Esophagus squamous epithelium (tissue), 5 donors: ENCODE data around the gene GID8. TPM values are rescaled to one million over a fixed set of nuclear protein-coding genes. Genes with fewer than 3 reads are reported as not detected.

Experiments used
- DNase-seq: peaks from one replicate; lab custom pipeline; 2025; lab: John Stamatoyannopoulos, UW
- H3K27ac ChIP-seq, 4 donors: fragments of 200-600 bp; sonication (generic); one replicate each; pipeline ENCODE4 v1.5.1; 2016 to 2019; ENCODE audit warnings: mild to moderate bottlenecking in 1 of 4
- H3K27me3 ChIP-seq, 4 donors: fragments of 200-600 bp; sonication (generic); 1 replicate in 3 of 4; 2 replicates in 1 of 4; pipeline versions ENCODE4 v1.5.1 to v1.6.0; 2017 to 2021; ENCODE audit warnings: antibody characterized with exemption in 1 of 4
- H3K36me3 ChIP-seq, 3 donors: fragments of 200-600 bp; sonication (generic); one replicate each; pipeline ENCODE4 v1.5.1; 2016 to 2019
- H3K4me1 ChIP-seq, 3 donors: fragments of 200-600 bp; sonication (generic); one replicate each; pipeline ENCODE4 v1.5.1; 2017 to 2019
- H3K4me3 ChIP-seq, 4 donors: fragments of 200-600 bp; sonication (generic); 1 replicate in 3 of 4; 2 replicates in 1 of 4; pipeline ENCODE4 v1.5.1; 2016 to 2019; ENCODE audit warnings: mild to moderate bottlenecking in 2 of 4, moderate library complexity in 1 of 4
- H3K9me3 ChIP-seq, 3 donors: fragments of 200-600 bp; sonication (generic); one replicate each; pipeline ENCODE4 v1.5.1; 2016 to 2019
- CTCF ChIP-seq, 6 experiments: fragments of 450-650 bp in 4 of 6; fragments of 200-600 bp in 2 of 6; sonication (generic) in 2 of 6; IDR thresholded peaks; one replicate each; pipeline ENCODE4 v1.5.1; 2016 to 2019; ENCODE audit warnings: antibody characterized with exemption in 6 of 6, mild to moderate bottlenecking in 4 of 6, moderate library complexity in 4 of 6
- POLR2A ChIP-seq, 4 donors: fragments of 450-650 bp; IDR thresholded peaks; one replicate each; pipeline ENCODE4 v1.6.1; 2017; ENCODE audit warnings: antibody characterized with exemption in 4 of 4, mild to moderate bottlenecking in 4 of 4, moderate library complexity in 3 of 4
- WGBS, 2 donors: methylation state at CpG; one replicate each; pipeline ENCODE4 v1.1.5; 2018; 5-methylcytosine and 5-hydroxymethylcytosine counted together
- intact Hi-C: fragments of 100-400 bp; cut with DNase I; formaldehyde crosslinking; loops from one replicate; pipeline ENCODE4 v1.15.0; 2022
- total RNA-seq, 4 donors: library from RNA; depleted of rRNA; stranded (reverse); fragments of >200 nt; gene quantifications; one replicate each; pipeline ENCODE4 v1.1.0, GENCODE V29; 2016
- donor health status: DM: yes; HTN: yes; CAD: no.

GID8 gene
- total RNA-seq, 4 donors from 2014 or later: 41.0 to 51.2 (median 44.1) TPM

DNA sequence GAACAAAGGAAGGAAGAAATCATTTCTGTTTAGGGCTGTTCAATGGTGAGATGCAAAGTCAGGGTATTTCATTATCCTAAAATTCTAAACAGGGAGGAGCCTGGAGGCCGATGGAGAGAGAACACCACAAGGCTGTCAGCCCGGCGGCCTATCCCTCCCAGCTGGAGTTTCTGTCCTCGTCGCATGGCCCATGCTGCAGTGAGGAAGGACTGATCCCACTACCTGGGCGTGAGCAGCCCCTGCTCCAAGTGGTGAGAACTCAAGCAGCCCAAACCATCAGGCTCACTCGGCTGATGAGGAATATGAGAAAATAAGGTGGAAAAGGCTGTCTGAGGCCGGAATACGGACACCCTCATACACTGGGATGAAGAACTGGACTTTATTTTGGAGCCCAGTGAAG lies 42.4 kb upstream of the GID8 start:
- peaks cover 0 to 33% (median 21%) of the 10 kb centered on the region in 3 donors for H3K4me1 ChIP-seq
- H3K36me3 ChIP-seq: peaks cover 21 to 64% (median 32%) of the 10 kb centered on the region in 3 donors
- H3K4me3 ChIP-seq: no peak overlapping the region
- no peak for DNase-seq
- H3K27me3 ChIP-seq: no peaks in the 10 kb centered on the region
- no peak overlapping the region for H3K27ac ChIP-seq
- intact Hi-C loops: loop anchor here (10.0 kb wide), 1 partner anchor 109 kb away; the partner anchor contains the start of gene BHLHE23
- H3K9me3 ChIP-seq: no peaks in the 10 kb centered on the region
- 82 to 90% methylated on average over 8 of the region's 9 CpGs for WGBS, 2 donors
- TF ChIP-seq POLR2A (IDR thresholded peaks at IDR 0.05) (no peak), CTCF (IDR thresholded peaks at IDR 0.05) (no peak)

GRCh38 chr20:62896526-62896925 lies 41.4 kb upstream of the GID8 start:
- Histone ChIP-seq H3K4me3 (no peak overlapping the region), H3K27me3 (no peaks in the 10 kb centered on the region), H3K4me1 (peaks cover 0 to 43% (median 22%) of the 10 kb centered on the region in 3 donors), H3K27ac (no peak overlapping the region), H3K36me3 (peaks cover 13 to 62% (median 23%) of the 10 kb centered on the region in 3 donors), H3K9me3 (no peaks in the 10 kb centered on the region)
- TF ChIP-seq POLR2A (IDR thresholded peaks at IDR 0.05): no peak
- TF ChIP-seq CTCF (IDR thresholded peaks at IDR 0.05): no peak
- intact Hi-C loops: loop anchor here (10.0 kb wide), 1 partner anchor 108 kb away; the partner anchor contains the start of gene BHLHE23
- WGBS, 2 donors: 88 to 98% methylated on average over 8 to 9 of the region's 16 CpGs
- DNase-seq: no peak

GRCh38 chr20:62897666-62898065 lies 40.3 kb upstream of the GID8 start:
- Histone ChIP-seq H3K27me3 (no peaks in the 10 kb centered on the region), H3K4me1 (peaks cover 0 to 45% (median 22%) of the 10 kb centered on the region in 3 donors), H3K36me3 (peaks cover 8 to 62% (median 15%) of the 10 kb centered on the region in 3 donors), H3K27ac (no peak overlapping the region), H3K4me3 (no peak overlapping the region), H3K9me3 (no peaks in the 10 kb centered on the region)
- TF ChIP-seq CTCF (IDR thresholded peaks at IDR 0.05) (no peak), POLR2A (IDR thresholded peaks at IDR 0.05) (no peak)
- WGBS, 2 donors: 45 to 60% methylated on average over 8 to 11 of the region's 11 CpGs
- no peak for DNase-seq
- intact Hi-C loops: loop anchor here (10.0 kb wide), 1 partner anchor 107 kb away; the partner anchor contains the start of gene BHLHE23

DNA sequence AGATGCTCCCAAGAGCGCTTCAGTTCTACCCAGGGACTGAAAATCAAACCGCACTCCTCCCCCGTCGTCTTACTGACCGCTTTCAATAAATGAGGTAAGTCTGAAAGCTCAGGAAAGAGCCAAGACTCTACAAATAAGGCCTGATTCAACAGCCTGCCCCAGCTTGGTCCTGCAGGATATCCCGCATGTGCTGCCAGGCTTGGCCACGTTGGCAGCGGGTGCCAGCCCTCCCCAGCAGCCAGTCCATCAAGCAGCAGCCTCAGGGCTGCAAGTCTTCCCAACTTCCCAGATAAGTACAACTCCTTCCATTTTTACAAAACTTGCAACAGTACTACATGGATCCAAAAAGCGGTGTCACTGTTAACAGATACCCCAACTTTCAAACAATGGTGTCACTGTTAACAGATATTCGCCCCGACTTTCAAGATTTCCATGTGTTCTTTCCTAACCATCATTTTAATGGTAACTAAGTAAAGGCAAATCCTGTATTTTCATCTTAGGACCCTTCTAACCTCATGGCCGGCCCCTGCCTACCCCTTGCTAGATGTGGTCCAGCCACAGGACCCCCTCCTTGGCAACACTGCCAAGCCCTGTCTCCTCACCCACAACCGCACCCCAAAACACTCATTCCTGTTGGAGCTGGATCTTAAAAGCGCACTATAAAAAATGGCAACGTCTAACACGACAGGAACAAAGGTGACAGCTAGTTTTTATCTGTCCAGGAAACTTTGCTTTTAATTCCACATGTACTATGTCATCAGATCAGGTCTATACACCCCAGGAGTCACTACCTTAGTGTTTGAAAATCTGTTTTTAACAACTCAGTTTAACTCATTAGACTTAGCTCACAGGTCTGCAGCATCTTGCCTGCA lies 39.6 kb upstream of the GID8 start:
- WGBS, 2 donors: 63 to 71% methylated on average over 14 to 16 of the region's 16 CpGs
- no peak overlapping the region for H3K4me3 ChIP-seq
- H3K27me3 ChIP-seq: no peaks in the 10 kb centered on the region
- TF ChIP-seq CTCF (IDR thresholded peaks at IDR 0.05) (no peak), POLR2A (IDR thresholded peaks at IDR 0.05) (no peak)
- H3K27ac ChIP-seq: no peak overlapping the region
- H3K9me3 ChIP-seq: no peaks in the 10 kb centered on the region
- peaks cover 0 to 45% (median 22%) of the 10 kb centered on the region in 3 donors for H3K4me1 ChIP-seq
- DNase-seq: no peak
- intact Hi-C loops: loop anchor here (10.0 kb wide), 1 partner anchor 106 kb away; the partner anchor contains the start of gene BHLHE23
- peaks cover 6 to 62% (median 17%) of the 10 kb centered on the region in 3 donors for H3K36me3 ChIP-seq
